Hepatocyte (in vitro differentiated cells): ENCODE data around the gene TRIM29. TPM values are rescaled to one million over a fixed set of nuclear protein-coding genes. Genes with fewer than 3 reads are reported as not detected.

ENCODE experiments used
- DNase-seq: peaks from one replicate; pipeline ENCODE4 v3.0.0-alpha.2; 2016; ENCODE audit warnings: low spot score
- H2AFZ ChIP-seq: fragments of 200-600 bp; sonication (generic); 2 replicates; pipeline ENCODE4 v1.6.0; 2016; ENCODE audit warnings: antibody characterized with exemption, mild to moderate bottlenecking
- H3K27ac ChIP-seq: fragments of 200-600 bp; sonication (generic); 2 replicates; pipeline ENCODE4 v1.5.1; 2016; ENCODE audit warnings: mild to moderate bottlenecking
- H3K27me3 ChIP-seq: fragments of 200-600 bp; sonication (generic); 2 replicates; pipeline ENCODE4 v1.6.1; 2016
- H3K36me3 ChIP-seq: fragments of 200-600 bp; sonication (generic); replicated peaks from 2 replicates; pipeline ENCODE4 v1.5.1; 2016; ENCODE audit warnings: low read depth; ENCODE audit not compliant: insufficient read depth
- H3K4me1 ChIP-seq: fragments of 200-600 bp; sonication (generic); 2 replicates; pipeline ENCODE4 v1.5.1; 2016; ENCODE audit warnings: mild to moderate bottlenecking, moderate library complexity; ENCODE audit not compliant: insufficient read depth
- H3K4me2 ChIP-seq: fragments of 200-600 bp; sonication (generic); 2 replicates; pipeline ENCODE4 v1.6.0; 2016
- H3K4me3 ChIP-seq: fragments of 200-600 bp; sonication (generic); 2 replicates; pipeline ENCODE4 v1.5.1; 2016; ENCODE audit warnings: mild to moderate bottlenecking
- H3K79me2 ChIP-seq: fragments of 200-600 bp; sonication (generic); 2 replicates; pipeline ENCODE4 v1.6.0; 2017; ENCODE audit warnings: mild to moderate bottlenecking
- H3K9me2 ChIP-seq: fragments of 200-600 bp; sonication (generic); replicated peaks from 2 replicates; pipeline ENCODE4 v1.6.0; 2017; ENCODE audit warnings: mild to moderate bottlenecking; ENCODE audit not compliant: insufficient read depth
- H3K9me3 ChIP-seq: fragments of 200-600 bp; sonication (generic); 2 replicates; pipeline ENCODE4 v1.5.1; 2016; ENCODE audit warnings: low read depth, mild to moderate bottlenecking
- H4K20me1 ChIP-seq: fragments of 200-600 bp; sonication (generic); 2 replicates; pipeline ENCODE4 v1.6.0; 2016; ENCODE audit warnings: mild to moderate bottlenecking; ENCODE audit not compliant: insufficient read depth, poor library complexity, severe bottlenecking
- CTCF ChIP-seq: fragments of 200-600 bp; sonication (generic); IDR thresholded peaks from 2 replicates; pipeline ENCODE4 v1.5.1; 2016; ENCODE audit warnings: antibody characterized with exemption, mild to moderate bottlenecking; ENCODE audit not compliant: poor library complexity
- EZH2 ChIP-seq: fragments of 200-600 bp; sonication (generic); IDR thresholded peaks from 2 replicates; pipeline ENCODE4 v1.6.1; 2016; ENCODE audit warnings: antibody characterized with exemption, mild to moderate bottlenecking, borderline replicate concordance
- EZH2phosphoT487 ChIP-seq: fragments of 200-600 bp; sonication (generic); IDR thresholded peaks from one replicate; pipeline ENCODE4 v1.6.1; 2018; ENCODE audit warnings: antibody characterized with exemption, mild to moderate bottlenecking, low read depth, moderate library complexity; ENCODE audit not compliant: unreplicated experiment, severe bottlenecking
- WGBS: methylation state at CpG from one replicate; pipeline ENCODE4 v1.1.6; 2016; ENCODE audit warnings: low lambda C conversion rate; ENCODE audit errors: missing lambda C conversion rate; 5-methylcytosine and 5-hydroxymethylcytosine counted together
- polyA plus RNA-seq: library from polyadenylated mRNA; unstranded; fragments of >200 nt; fragmentation: Nextera tagmentation; extraction: Ambion mirVana; gene quantifications from 2 replicates; pipeline ENCODE4 v1.2.1, GENCODE V29; 2016
- total RNA-seq: library from RNA; depleted of rRNA; stranded (reverse); fragments of >200 nt; gene quantifications from 2 replicates; pipeline ENCODE4 v1.2.3, GENCODE V29; 2014

The TRIM29 gene
- total and polyA plus RNA-seq, 2 experiments from 2014 or later = 7.7 to 8.5 TPM

GRCh38 chr11:120122924-120123683 is 14.8 kb downstream of the TRIM29 start:
- H2AFZ ChIP-seq = no peak overlapping the region
- TF ChIP-seq CTCF (no peak), EZH2phosphoT487 (no peak), EZH2 (no peak)
- H3K4me2 ChIP-seq = no peak overlapping the region
- no peaks in the 10 kb centered on the region for H3K27me3 ChIP-seq
- DNase-seq = no peak
- no peak overlapping the region for H3K27ac ChIP-seq
- no peaks in the 10 kb centered on the region for H3K9me3 ChIP-seq
- no peaks in the 10 kb centered on the region for H3K9me2 ChIP-seq
- H3K79me2 ChIP-seq = no peaks in the 10 kb centered on the region
- H3K4me1 ChIP-seq = peaks cover 11% of the 10 kb centered on the region
- no peaks in the 10 kb centered on the region for H4K20me1 ChIP-seq
- WGBS = 86% methylated on average over 12 of the region's 12 CpGs
- H3K4me3 ChIP-seq = no peak overlapping the region
- no peaks in the 10 kb centered on the region for H3K36me3 ChIP-seq

- 69% methylated on average over 8 of the region's 9 CpGs for WGBS
Measured at GRCh38 chr11:120121914-120122473, 15.9 kb downstream of the TRIM29 start.

GRCh38 chr11:120121336-120121735 is 16.6 kb downstream of the TRIM29 start:
- H2AFZ ChIP-seq = no peak overlapping the region

More at GRCh38 chr11:120121914-120122473, 15.9 kb downstream of the TRIM29 start:
- H3K27me3 ChIP-seq = no peaks in the 10 kb centered on the region
- no peak overlapping the region for H3K4me2 ChIP-seq
- H3K36me3 ChIP-seq = no peaks in the 10 kb centered on the region
- H3K4me1 ChIP-seq = peaks cover 8% of the 10 kb centered on the region
- no peaks in the 10 kb centered on the region for H3K9me3 ChIP-seq
- no peaks in the 10 kb centered on the region for H4K20me1 ChIP-seq
- peak; percentile 54 for DNase-seq
- no peaks in the 10 kb centered on the region for H3K79me2 ChIP-seq
- H3K4me3 ChIP-seq = no peak overlapping the region
- no peaks in the 10 kb centered on the region for H3K9me2 ChIP-seq
- H3K27ac ChIP-seq = peak overlapping the region; percentile 85
- TF ChIP-seq EZH2 (no peak), EZH2phosphoT487 (no peak), CTCF (no peak)
- H2AFZ ChIP-seq = no peak overlapping the region

More at GRCh38 chr11:120121336-120121735, 16.6 kb downstream of the TRIM29 start:
- 60% methylated on average over 3 of the region's 3 CpGs for WGBS
- H3K27me3 ChIP-seq = no peaks in the 10 kb centered on the region
- H3K9me2 ChIP-seq = no peaks in the 10 kb centered on the region
- H3K4me2 ChIP-seq = no peak overlapping the region
- peak; percentile 30 for DNase-seq
- H3K36me3 ChIP-seq = no peaks in the 10 kb centered on the region
- no peaks in the 10 kb centered on the region for H3K79me2 ChIP-seq
- peak overlapping the region; percentile 85 for H3K27ac ChIP-seq
- TF ChIP-seq CTCF (no peak), EZH2 (no peak), EZH2phosphoT487 (no peak)
- no peaks in the 10 kb centered on the region for H4K20me1 ChIP-seq
- H3K9me3 ChIP-seq = no peaks in the 10 kb centered on the region
- no peak overlapping the region for H3K4me3 ChIP-seq
- peaks cover 8% of the 10 kb centered on the region for H3K4me1 ChIP-seq
